Peyer's patch (tissue), 4 donors: ENCODE results near the gene UBE2G2. TPM values are rescaled to one million over a fixed set of nuclear protein-coding genes. Genes with fewer than 3 reads are reported as not detected.

Source experiments
- DNase-seq, 3 donors: peaks; one replicate each; pipeline ENCODE4 v3.0.0-alpha.2; 2017 to 2019
- H3K27ac ChIP-seq, 4 donors: fragments of 200-600 bp; sonication (generic); one replicate each; pipeline ENCODE4 v1.5.1; 2016 to 2019
- H3K27me3 ChIP-seq, 2 donors: fragments of 200-600 bp; sonication (generic); one replicate each; pipeline ENCODE4 v1.5.1; 2019
- H3K36me3 ChIP-seq, 3 donors: fragments of 200-600 bp; sonication (generic); one replicate each; pipeline ENCODE4 v1.5.1; 2016 to 2019
- H3K4me1 ChIP-seq, 4 donors: fragments of 200-600 bp; sonication (generic); one replicate each; pipeline ENCODE4 v1.5.1; 2016 to 2019
- H3K4me3 ChIP-seq, 4 donors: fragments of 200-600 bp; sonication (generic); 1 replicate in 3 of 4; 2 replicates in 1 of 4; pipeline ENCODE4 v1.5.1; 2016 to 2019; ENCODE audit warnings: mild to moderate bottlenecking in 1 of 4
- H3K9me3 ChIP-seq, 4 donors: fragments of 200-600 bp; sonication (generic); one replicate each; pipeline ENCODE4 v1.5.1; 2016 to 2019; ENCODE audit warnings: mild to moderate bottlenecking in 1 of 4
- CTCF ChIP-seq, 6 experiments: fragments of 450-650 bp in 4 of 6; fragments of 200-600 bp in 2 of 6; sonication (generic) in 1 of 6; IDR thresholded peaks; one replicate each; pipeline ENCODE4 v1.5.1; 2017 to 2019; ENCODE audit warnings: antibody characterized with exemption in 6 of 6, mild to moderate bottlenecking in 3 of 6, moderate library complexity in 1 of 6
- POLR2A ChIP-seq, 2 donors: fragments of 450-650 bp; IDR thresholded peaks; one replicate each; pipeline ENCODE4 v1.5.1; 2017; ENCODE audit warnings: antibody characterized with exemption in 2 of 2, mild to moderate bottlenecking in 2 of 2, moderate library complexity in 2 of 2
- total RNA-seq, 4 donors: library from RNA; depleted of rRNA; stranded (reverse); fragments of >200 nt; gene quantifications; one replicate each; pipeline ENCODE4 v1.1.0, GENCODE V29; 2016

The UBE2G2 gene
- total RNA-seq, 4 donors from 2014 or later, result 68.8 to 116 (median 95.1) TPM

DNA sequence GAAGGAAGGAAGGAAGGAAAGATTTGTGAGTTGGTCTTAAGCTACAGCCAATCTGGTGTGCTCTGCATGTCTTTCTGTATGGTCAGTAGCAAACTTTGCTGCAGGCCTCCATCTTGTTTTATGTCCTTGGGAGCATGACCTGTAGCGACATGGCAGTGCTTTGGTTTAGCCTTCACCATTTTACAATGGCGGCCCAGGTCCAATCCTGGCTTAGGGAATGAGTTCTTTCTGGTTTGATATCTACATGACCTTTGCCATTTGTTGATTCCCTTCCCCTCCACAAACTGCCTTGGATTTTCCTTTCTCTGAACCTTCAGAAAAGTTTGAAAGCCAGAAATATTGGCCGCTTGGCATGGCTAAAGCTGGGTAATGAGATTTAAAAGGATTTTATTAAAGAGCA, 59.7 kb downstream of the UBE2G2 start:
- H3K9me3 ChIP-seq, result no peaks in the 10 kb centered on the region
- TF ChIP-seq POLR2A (IDR thresholded peaks at IDR 0.05) (no peak), CTCF (IDR thresholded peaks at IDR 0.05) (no peak)
- no peaks in the 10 kb centered on the region for H3K27me3 ChIP-seq
- peak in 1 of 3 donors; percentile 10 for DNase-seq
- no peaks in the 10 kb centered on the region for H3K36me3 ChIP-seq
- no peak overlapping the region for H3K27ac ChIP-seq
- H3K4me3 ChIP-seq, result no peak overlapping the region
- no peaks in the 10 kb centered on the region for H3K4me1 ChIP-seq

DNA sequence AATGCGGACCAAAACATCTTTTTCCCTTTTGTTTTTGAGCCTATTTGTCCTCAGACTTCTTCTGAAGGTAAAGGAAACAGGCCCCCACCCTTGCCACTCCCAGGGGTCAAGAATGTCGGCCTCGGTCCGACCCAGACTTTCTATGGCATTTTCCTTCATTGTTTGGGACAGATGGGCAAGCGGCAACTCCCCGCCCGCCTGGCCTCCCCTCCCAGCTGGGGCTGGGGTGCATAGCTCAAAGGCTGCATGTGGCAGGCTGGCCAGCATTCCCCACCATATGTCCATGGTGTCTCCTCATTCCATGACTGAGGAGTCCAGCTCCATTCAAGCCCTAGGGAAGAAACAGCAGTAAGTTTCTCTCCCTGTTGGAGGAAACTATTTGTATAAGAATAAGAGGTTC, 60.9 kb downstream of the UBE2G2 start:
- Histone ChIP-seq H3K36me3 (no peaks in the 10 kb centered on the region), H3K27me3 (no peaks in the 10 kb centered on the region), H3K4me1 (no peaks in the 10 kb centered on the region), H3K27ac (no peak overlapping the region), H3K4me3 (no peak overlapping the region), H3K9me3 (no peaks in the 10 kb centered on the region)
- TF ChIP-seq POLR2A (IDR thresholded peaks at IDR 0.05) (no peak), CTCF (IDR thresholded peaks at IDR 0.05) (no peak)
- DNase-seq, result peak in 1 of 3 donors; percentile 11

GRCh38 chr21:44739316-44739715, 62.3 kb downstream of the UBE2G2 start:
- TF ChIP-seq POLR2A (IDR thresholded peaks at IDR 0.05) (no peak), CTCF (IDR thresholded peaks at IDR 0.05) (no peak)
- no peaks in the 10 kb centered on the region for H3K27me3 ChIP-seq

DNA sequence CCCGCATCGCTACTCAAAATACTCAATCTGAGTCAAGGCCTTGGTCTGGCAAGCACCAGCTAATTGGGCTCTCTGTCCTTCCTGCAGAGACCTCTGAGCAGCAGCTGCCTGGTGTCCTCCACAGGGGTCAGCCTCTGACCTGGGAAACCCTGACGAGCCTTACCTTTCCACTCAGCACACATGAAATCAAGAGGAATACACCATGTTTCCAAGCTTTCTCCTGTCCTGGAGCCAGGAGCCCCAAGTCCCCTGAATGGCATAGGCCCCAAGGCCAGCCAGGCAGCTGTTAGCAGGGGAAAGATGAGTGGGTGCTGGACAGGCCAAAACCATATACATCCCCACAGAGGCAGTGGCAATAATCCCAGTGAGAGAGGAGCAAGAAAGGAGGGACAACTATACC, 63.0 kb downstream of the UBE2G2 start:
- H3K4me3 ChIP-seq, result no peak overlapping the region
- H3K27ac ChIP-seq, result no peak overlapping the region
- H3K36me3 ChIP-seq, result no peaks in the 10 kb centered on the region
- H3K9me3 ChIP-seq, result no peaks in the 10 kb centered on the region
- TF ChIP-seq POLR2A (IDR thresholded peaks at IDR 0.05) (no peak), CTCF (IDR thresholded peaks at IDR 0.05) (no peak)
- H3K27me3 ChIP-seq, result no peaks in the 10 kb centered on the region
- no peak for DNase-seq
- H3K4me1 ChIP-seq, result no peaks in the 10 kb centered on the region

More at GRCh38 chr21:44739316-44739715, 62.3 kb downstream of the UBE2G2 start:
- Histone ChIP-seq H3K9me3 (no peaks in the 10 kb centered on the region), H3K36me3 (no peaks in the 10 kb centered on the region), H3K4me3 (no peak overlapping the region), H3K27ac (no peak overlapping the region), H3K4me1 (no peaks in the 10 kb centered on the region)
- no peak for DNase-seq

DNA sequence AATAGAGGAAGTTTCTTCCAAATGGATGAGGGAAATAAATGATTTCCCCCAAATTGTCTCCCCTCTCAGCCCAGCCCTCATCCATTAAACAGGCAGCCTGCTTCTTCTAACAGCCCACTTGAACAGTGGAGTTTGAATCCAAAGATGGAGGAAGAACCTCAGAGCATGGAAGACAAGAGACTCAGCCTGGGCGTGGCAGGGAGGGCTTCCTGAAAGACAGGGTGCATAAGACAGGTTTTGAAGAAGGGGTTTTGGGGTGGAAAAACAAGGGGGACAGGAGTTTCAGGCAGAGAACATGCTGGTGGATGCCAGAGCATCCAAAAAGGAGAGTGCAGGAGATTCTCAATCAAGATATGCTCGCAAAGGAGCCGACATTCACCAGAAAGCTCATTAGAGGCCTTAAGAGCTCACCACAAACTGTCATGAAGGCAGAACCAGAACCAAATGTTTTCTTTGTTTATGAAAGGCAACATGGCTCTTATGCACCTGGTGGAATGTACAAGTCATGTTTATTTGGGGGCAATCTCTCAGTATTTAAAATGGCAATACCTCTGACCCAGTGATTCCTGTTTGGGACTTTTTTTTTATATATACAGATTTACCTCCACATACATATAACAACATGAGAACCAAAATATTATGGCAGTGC, 63.8 kb downstream of the UBE2G2 start:
- no peaks in the 10 kb centered on the region for H3K36me3 ChIP-seq
- no peaks in the 10 kb centered on the region for H3K4me1 ChIP-seq
- DNase-seq, result no peak
- H3K9me3 ChIP-seq, result no peaks in the 10 kb centered on the region
- no peak overlapping the region for H3K27ac ChIP-seq
- H3K27me3 ChIP-seq, result no peaks in the 10 kb centered on the region
- no peak for TF ChIP-seq CTCF (IDR thresholded peaks at IDR 0.05)
- no peak for TF ChIP-seq POLR2A (IDR thresholded peaks at IDR 0.05)
- no peak overlapping the region for H3K4me3 ChIP-seq
